ENCODE measurements around the gene SLC23A2. TPM values are rescaled to one million over a fixed set of nuclear protein-coding genes. Genes with fewer than 3 reads are reported as not detected.

The SLC23A2 gene
- total RNA-seq, 1 donor from 2014 or later = 27.1 TPM

- peaks cover 4% of the 10 kb centered on the region for H3K36me3 Mint-ChIP-seq (ENCODE audit: low read depth)
- no peak overlapping the region for H3K4me3 Mint-ChIP-seq
- DNase-seq (ENCODE audit: low read depth, low spot score) = no peak
- peaks cover 36% of the 10 kb centered on the region for H3K4me1 Mint-ChIP-seq
- no peak for TF ChIP-seq CTCF (conservative IDR thresholded peaks at IDR 0.05)
- H3K27me3 Mint-ChIP-seq (ENCODE audit: low read depth) = no peaks in the 10 kb centered on the region
- H3K9me3 Mint-ChIP-seq = no peaks in the 10 kb centered on the region
- no peak overlapping the region for H3K27ac Mint-ChIP-seq (ENCODE audit: unreplicated experiment)
Observed at GRCh38 chr20:4811661-4812181, 189.6 kb downstream of the SLC23A2 start.

- H3K27me3 Mint-ChIP-seq (ENCODE audit: low read depth) = no peaks in the 10 kb centered on the region
- TF ChIP-seq CTCF (conservative IDR thresholded peaks at IDR 0.05) = no peak
- DNase-seq (ENCODE audit: low read depth, low spot score) = no peak
Observed at GRCh38 chr20:4811257-4811656, 190.1 kb downstream of the SLC23A2 start.

GRCh38 chr20:4810426-4811019 is 190.8 kb downstream of the SLC23A2 start:
- no peak for TF ChIP-seq CTCF (conservative IDR thresholded peaks at IDR 0.05)
- DNase-seq (ENCODE audit: low read depth, low spot score) = no peak
- Mint-ChIP-seq H3K36me3 (ENCODE audit: low read depth) (peaks cover 2% of the 10 kb centered on the region), H3K4me1 (peaks cover 38% of the 10 kb centered on the region), H3K27me3 (ENCODE audit: low read depth) (no peaks in the 10 kb centered on the region), H3K4me3 (no peak overlapping the region), H3K27ac (ENCODE audit: unreplicated experiment) (no peak overlapping the region), H3K9me3 (no peaks in the 10 kb centered on the region)

More at GRCh38 chr20:4811257-4811656, 190.1 kb downstream of the SLC23A2 start:
- Mint-ChIP-seq H3K27ac (ENCODE audit: unreplicated experiment) (no peak overlapping the region), H3K4me1 (peaks cover 36% of the 10 kb centered on the region), H3K4me3 (no peak overlapping the region), H3K36me3 (ENCODE audit: low read depth) (peaks cover 3% of the 10 kb centered on the region), H3K9me3 (no peaks in the 10 kb centered on the region)

- TF ChIP-seq CTCF (conservative IDR thresholded peaks at IDR 0.05) = no peak
- no peak overlapping the region for H3K4me3 Mint-ChIP-seq
- DNase-seq (ENCODE audit: low read depth, low spot score) = no peak
- H3K27me3 Mint-ChIP-seq (ENCODE audit: low read depth) = no peaks in the 10 kb centered on the region
- H3K36me3 Mint-ChIP-seq (ENCODE audit: low read depth) = peaks cover 2% of the 10 kb centered on the region
- peak overlapping the region; percentile 92 for H3K27ac Mint-ChIP-seq (ENCODE audit: unreplicated experiment)
- H3K9me3 Mint-ChIP-seq = no peaks in the 10 kb centered on the region
- H3K4me1 Mint-ChIP-seq = peaks cover 36% of the 10 kb centered on the region
Observed at GRCh38 chr20:4809707-4810106, 191.6 kb downstream of the SLC23A2 start.

- H3K4me3 Mint-ChIP-seq = no peak overlapping the region
- H3K36me3 Mint-ChIP-seq (ENCODE audit: low read depth) = peaks cover 2% of the 10 kb centered on the region
- peaks cover 31% of the 10 kb centered on the region for H3K4me1 Mint-ChIP-seq
- no peaks in the 10 kb centered on the region for H3K27me3 Mint-ChIP-seq (ENCODE audit: low read depth)
- DNase-seq (ENCODE audit: low read depth, low spot score) = no peak
- H3K9me3 Mint-ChIP-seq = no peaks in the 10 kb centered on the region
- peak overlapping the region; percentile 92 for H3K27ac Mint-ChIP-seq (ENCODE audit: unreplicated experiment)
- no peak for TF ChIP-seq CTCF (conservative IDR thresholded peaks at IDR 0.05)
Observed at GRCh38 chr20:4808872-4809271, 192.4 kb downstream of the SLC23A2 start.

Measured in neural crest cell (in vitro differentiated cells).